H9 (cell line): ENCODE data around the gene PCDHGC5. TPM values are rescaled to one million over a fixed set of nuclear protein-coding genes. Genes with fewer than 3 reads are reported as not detected.

Source experiments
- DNase-seq: peaks from one replicate; pipeline ENCODE4 v3.0.0-alpha.2; 2017
- H2AFZ ChIP-seq: one replicate; pipeline ENCODE4 v1.6.1; 2013; ENCODE audit warnings: mild to moderate bottlenecking, low read length, control low read depth, moderate library complexity
- H2AK5ac ChIP-seq: 2 replicates; pipeline ENCODE4 v1.6.1; 2013; ENCODE audit warnings: low read length, control low read depth, mixed read lengths; ENCODE audit not compliant: insufficient read length
- H2BK120ac ChIP-seq: one replicate; pipeline ENCODE4 v1.6.1; 2013; ENCODE audit warnings: low read depth, mild to moderate bottlenecking, low read length, control low read depth, inconsistent platforms; ENCODE audit not compliant: poor library complexity, severe bottlenecking
- H2BK12ac ChIP-seq: 2 replicates; pipeline ENCODE4 v1.6.1; 2013; ENCODE audit warnings: low read length, control low read depth, mixed read lengths, low read depth; ENCODE audit not compliant: insufficient read length
- H2BK15ac ChIP-seq: 2 replicates; pipeline ENCODE4 v1.6.1; 2013; ENCODE audit warnings: low read depth, low read length, control low read depth
- H2BK20ac ChIP-seq: one replicate; pipeline ENCODE4 v1.6.1; 2013; ENCODE audit warnings: low read depth, mild to moderate bottlenecking, low read length, control low read depth, inconsistent platforms; ENCODE audit not compliant: poor library complexity, severe bottlenecking
- H2BK5ac ChIP-seq: 2 replicates; pipeline ENCODE4 v1.6.1; 2013; ENCODE audit warnings: low read length, control low read depth, mixed read lengths; ENCODE audit not compliant: insufficient read length
- H3K14ac ChIP-seq: 2 replicates; pipeline ENCODE4 v1.6.1; 2013; ENCODE audit warnings: low read length, control low read depth; ENCODE audit not compliant: insufficient read depth
- H3K18ac ChIP-seq: 2 replicates; pipeline ENCODE4 v1.6.1; 2013; ENCODE audit warnings: low read depth, mild to moderate bottlenecking, mixed read lengths, low read length, control low read depth; ENCODE audit not compliant: insufficient read length
- H3K23ac ChIP-seq: 2 replicates; pipeline ENCODE4 v1.6.1; 2013; ENCODE audit warnings: low read length, control low read depth, mixed read lengths, low read depth; ENCODE audit not compliant: insufficient read length
- H3K23me2 ChIP-seq: 2 replicates; pipeline ENCODE4 v1.6.1; 2013; ENCODE audit warnings: low read depth, mild to moderate bottlenecking, mixed read lengths, low read length, control low read depth; ENCODE audit not compliant: insufficient read length, poor library complexity, severe bottlenecking
- H3K27ac ChIP-seq: 2 replicates; pipeline ENCODE4 v1.5.1; 2013; ENCODE audit warnings: low read length, control low read depth, mixed read lengths, low read depth; ENCODE audit not compliant: insufficient read length
- H3K27me3 ChIP-seq: 2 replicates; pipeline ENCODE4 v1.6.1; 2013; ENCODE audit warnings: low read length, control low read depth, inconsistent platforms; ENCODE audit not compliant: insufficient read depth
- H3K4ac ChIP-seq: 2 replicates; pipeline ENCODE4 v1.6.1; 2013; ENCODE audit warnings: low read depth, mild to moderate bottlenecking, control low read depth, inconsistent platforms, low read length, moderate library complexity
- H3K4me1 ChIP-seq: 2 replicates; pipeline ENCODE4 v1.6.1; 2013; ENCODE audit warnings: low read length, control low read depth, inconsistent platforms; ENCODE audit not compliant: insufficient read depth
- H3K4me2 ChIP-seq: 2 replicates; pipeline ENCODE4 v1.6.1; 2013; ENCODE audit warnings: low read length, control low read depth, mixed read lengths; ENCODE audit not compliant: insufficient read length, insufficient read depth
- H3K56ac ChIP-seq: 2 replicates; pipeline ENCODE4 v1.6.1; 2013; ENCODE audit warnings: low read depth, mild to moderate bottlenecking, mixed read lengths, low read length, control low read depth; ENCODE audit not compliant: insufficient read length
- H3K79me1 ChIP-seq: 2 replicates; pipeline ENCODE4 v1.6.1; 2013; ENCODE audit warnings: low read depth, mild to moderate bottlenecking, moderate library complexity, low read length, control low read depth, inconsistent platforms; ENCODE audit not compliant: insufficient read depth, poor library complexity, severe bottlenecking
- H3K79me2 ChIP-seq: 2 replicates; pipeline ENCODE4 v1.6.1; 2013; ENCODE audit warnings: low read length, control low read depth, inconsistent platforms; ENCODE audit not compliant: insufficient read depth
- H3K9ac ChIP-seq: 2 replicates; pipeline ENCODE4 v1.6.1; 2013; ENCODE audit warnings: low read length, control low read depth, mixed read lengths; ENCODE audit not compliant: insufficient read length; ENCODE audit errors: extremely low read depth
- H3K9me3 ChIP-seq: one replicate; pipeline ENCODE4 v1.6.1; 2013; ENCODE audit warnings: low read depth, low read length, inconsistent platforms; ENCODE audit not compliant: control insufficient read depth
- H3T11ph ChIP-seq: one replicate; pipeline ENCODE4 v1.6.1; 2013; ENCODE audit warnings: mild to moderate bottlenecking, low read length, control low read depth, inconsistent platforms
- H4K20me1 ChIP-seq: one replicate; pipeline ENCODE4 v1.6.1; 2013; ENCODE audit not compliant: control insufficient read depth, insufficient read length, insufficient read depth
- H4K5ac ChIP-seq: 2 replicates; pipeline ENCODE4 v1.6.1; 2013; ENCODE audit warnings: low read depth, mild to moderate bottlenecking, mixed read lengths, low read length, control low read depth; ENCODE audit not compliant: insufficient read length
- H4K8ac ChIP-seq: replicated peaks from 2 replicates; pipeline ENCODE4 v1.6.1; 2013; ENCODE audit warnings: low read length, control low read depth, mixed read lengths, low read depth; ENCODE audit not compliant: insufficient read length
- H4K91ac ChIP-seq: 2 replicates; pipeline ENCODE4 v1.6.1; 2013; ENCODE audit warnings: low read depth, mild to moderate bottlenecking, moderate library complexity, mixed read lengths, low read length, control low read depth; ENCODE audit not compliant: insufficient read length
- H3K27ac Mint-ChIP-seq, 3 experiments: 2 replicates in 2 of 3; 3 replicates in 1 of 3; pipeline ENCODE4 v1.8.0; 2020 to 2021; ENCODE audit warnings: mixed read lengths in 3 of 3, mild to moderate bottlenecking in 1 of 3, moderate library complexity in 1 of 3
- H3K27me3 Mint-ChIP-seq: 2 replicates; pipeline ENCODE4 v1.8.0; 2021; ENCODE audit warnings: low read depth, mild to moderate bottlenecking, moderate library complexity, mixed read lengths
- H3K36me3 Mint-ChIP-seq, 3 experiments: 2 replicates in 2 of 3; 3 replicates in 1 of 3; pipeline ENCODE4 v1.8.0; 2020 to 2021; ENCODE audit warnings: low read depth in 3 of 3, mixed read lengths in 3 of 3; ENCODE audit not compliant: insufficient read depth in 1 of 3
- H3K4me1 Mint-ChIP-seq, 2 experiments: 2 replicates each; pipeline ENCODE4 v1.8.0; 2020; ENCODE audit warnings: mixed read lengths in 2 of 2
- H3K4me3 Mint-ChIP-seq, 2 experiments: 2 replicates in 1 of 2; 3 replicates in 1 of 2; pipeline ENCODE4 v1.8.0; 2020 to 2021; ENCODE audit warnings: mild to moderate bottlenecking in 2 of 2, mixed read lengths in 2 of 2, moderate library complexity in 1 of 2
- H3K9me3 Mint-ChIP-seq, 2 experiments: 2 replicates in 1 of 2; 3 replicates in 1 of 2; pipeline ENCODE4 v1.8.0; 2020; ENCODE audit warnings: mild to moderate bottlenecking in 2 of 2, mixed read lengths in 2 of 2, moderate library complexity in 1 of 2
- WGBS: extraction: QIAGEN DNeasy Blood & Tissue Kit; methylation state at CpG from one replicate; pipeline ENCODE4 v1.1.7; 2013; ENCODE audit warnings: missing lambda C conversion rate, low lambda C conversion rate, mixed read lengths; ENCODE audit not compliant: insufficient read length; ENCODE audit errors: extremely low coverage; 5-methylcytosine and 5-hydroxymethylcytosine counted together
- total RNA-seq: library from RNA; stranded (reverse); gene quantifications from 2 replicates; pipeline ENCODE4 v1.2.1, GENCODE V29; 2021
- TF ChIP-seq, protein P1 (sequence below): fragments of 200-600 bp; sonication (generic); conservative IDR thresholded peaks from 3 replicates; pipeline ENCODE4 v1.8.0; 2021; ENCODE audit warnings: antibody characterized with exemption, mild to moderate bottlenecking

The PCDHGC5 gene
- total RNA-seq, 1 experiment from 2014 or later: 0.66 TPM

GRCh38 chr5:141477044-141477575, 11.8 kb upstream of the PCDHGC5 start:
- DNase-seq: no peak
- no peak overlapping the region for H3K14ac ChIP-seq
- H3K9ac ChIP-seq: no peak overlapping the region
- no peak overlapping the region for H4K5ac ChIP-seq
- no peak overlapping the region for H2AK5ac ChIP-seq
- H3K4me1 ChIP-seq: 0 out of 2 replicates have a peak, but pooled peaks cover 2% of the 10 kb centered on the region
- Mint-ChIP-seq H3K4me1 (peaks cover 23 to 30% of the 10 kb centered on the region in 2 experiments), H3K27ac (no peak overlapping the region; a peak in 1 of 7 replicates), H3K4me3 (peak overlapping the region; percentile 92 to 97), H3K27me3 (peaks cover 33% of the 10 kb centered on the region), H3K9me3 (peaks cover 0 to 23% of the 10 kb centered on the region in 2 experiments; a peak in 4 of 5 replicates), H3K36me3 (peaks cover 0 to 21% (median 8%) of the 10 kb centered on the region in 3 experiments; a peak in 4 of 7 replicates)
- H3K18ac ChIP-seq: no peak overlapping the region
- no peak overlapping the region for H3K27ac ChIP-seq
- H2BK12ac ChIP-seq: no peak overlapping the region
- H3K56ac ChIP-seq: no peak overlapping the region
- TF ChIP-seq, protein P1, sequence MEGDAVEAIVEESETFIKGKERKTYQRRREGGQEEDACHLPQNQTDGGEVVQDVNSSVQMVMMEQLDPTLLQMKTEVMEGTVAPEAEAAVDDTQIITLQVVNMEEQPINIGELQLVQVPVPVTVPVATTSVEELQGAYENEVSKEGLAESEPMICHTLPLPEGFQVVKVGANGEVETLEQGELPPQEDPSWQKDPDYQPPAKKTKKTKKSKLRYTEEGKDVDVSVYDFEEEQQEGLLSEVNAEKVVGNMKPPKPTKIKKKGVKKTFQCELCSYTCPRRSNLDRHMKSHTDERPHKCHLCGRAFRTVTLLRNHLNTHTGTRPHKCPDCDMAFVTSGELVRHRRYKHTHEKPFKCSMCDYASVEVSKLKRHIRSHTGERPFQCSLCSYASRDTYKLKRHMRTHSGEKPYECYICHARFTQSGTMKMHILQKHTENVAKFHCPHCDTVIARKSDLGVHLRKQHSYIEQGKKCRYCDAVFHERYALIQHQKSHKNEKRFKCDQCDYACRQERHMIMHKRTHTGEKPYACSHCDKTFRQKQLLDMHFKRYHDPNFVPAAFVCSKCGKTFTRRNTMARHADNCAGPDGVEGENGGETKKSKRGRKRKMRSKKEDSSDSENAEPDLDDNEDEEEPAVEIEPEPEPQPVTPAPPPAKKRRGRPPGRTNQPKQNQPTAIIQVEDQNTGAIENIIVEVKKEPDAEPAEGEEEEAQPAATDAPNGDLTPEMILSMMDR: no peak
- no peak overlapping the region for H3K23ac ChIP-seq
- no peak overlapping the region for H4K91ac ChIP-seq
- no peak overlapping the region for H4K8ac ChIP-seq
- peak overlapping the region; percentile 95 for H3K4me2 ChIP-seq
- no peak overlapping the region for H2AFZ ChIP-seq
- no peak overlapping the region for H2BK20ac ChIP-seq
- no peak overlapping the region for H3T11ph ChIP-seq
- H3K23me2 ChIP-seq: peaks cover 17% of the 10 kb centered on the region
- no CpG with 5 or more reads among the region's 24 CpGs for WGBS
- H2BK15ac ChIP-seq: no peak overlapping the region
- H2BK5ac ChIP-seq: no peak overlapping the region
- H3K9me3 ChIP-seq: peaks cover 5% of the 10 kb centered on the region
- peaks cover 15% of the 10 kb centered on the region for H3K27me3 ChIP-seq
- no peaks in the 10 kb centered on the region for H3K79me2 ChIP-seq
- no peak overlapping the region for H2BK120ac ChIP-seq
- H4K20me1 ChIP-seq: no peaks in the 10 kb centered on the region
- H3K4ac ChIP-seq: no peak overlapping the region
- no peaks in the 10 kb centered on the region for H3K79me1 ChIP-seq
